ENCODE results near the gene SPON2. TPM values are rescaled to one million over a fixed set of nuclear protein-coding genes. Genes with fewer than 3 reads are reported as not detected.

SPON2 gene
- total RNA-seq, 1 experiment from 2014 or later: 6.6 TPM

DNA sequence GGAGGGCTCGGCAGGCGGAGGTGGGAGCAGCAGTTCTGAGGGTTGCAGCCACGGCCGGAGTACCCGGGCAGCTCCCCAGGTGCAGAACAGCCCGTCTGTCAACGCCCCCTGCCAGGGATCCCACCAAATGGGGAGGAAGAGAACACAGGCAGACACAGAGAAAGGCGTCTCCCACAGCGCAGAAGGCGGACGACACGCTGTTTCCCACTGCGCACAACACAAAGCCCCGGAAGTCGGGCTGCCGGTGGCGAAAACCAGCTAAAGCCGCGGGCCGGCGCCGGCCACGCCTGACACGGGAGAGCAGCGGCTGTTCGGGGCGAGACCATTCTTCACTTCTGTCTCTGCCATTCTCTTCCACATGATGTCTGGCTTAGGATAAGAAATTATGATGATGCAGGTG, 45.0 kb upstream of the SPON2 start (continued):
- TF ChIP-seq PREB (CRISPR knock-in tag; IDR thresholded peaks at IDR 0.05; ENCODE audit: borderline replicate concordance) (no peak), FOXK1 (CRISPR knock-in tag; IDR thresholded peaks at IDR 0.05) (no peak)

- Mint-ChIP-seq H3K27ac (no peak overlapping the region), H3K9me3 (no peaks in the 10 kb centered on the region), H3K27me3 (ENCODE audit: low read depth) (no peaks in the 10 kb centered on the region), H3K4me3 (no peak overlapping the region), H3K36me3 (peaks cover 31% of the 10 kb centered on the region), H3K4me1 (no peaks in the 10 kb centered on the region)
- ChIA-PET CTCF (interaction anchor here (0.8 to 1.8 kb wide), 2 partner anchors 44 to 87 kb away, joined by 3 to 5 read pairs; partner anchors contain the start of gene SPON2), POLR2A (no interaction called here)
- ATAC-seq: no peak
- TF ChIP-seq SMAD4 (CRISPR knock-in tag; IDR thresholded peaks at IDR 0.05): no peak
- TF ChIP-seq, protein P1, sequence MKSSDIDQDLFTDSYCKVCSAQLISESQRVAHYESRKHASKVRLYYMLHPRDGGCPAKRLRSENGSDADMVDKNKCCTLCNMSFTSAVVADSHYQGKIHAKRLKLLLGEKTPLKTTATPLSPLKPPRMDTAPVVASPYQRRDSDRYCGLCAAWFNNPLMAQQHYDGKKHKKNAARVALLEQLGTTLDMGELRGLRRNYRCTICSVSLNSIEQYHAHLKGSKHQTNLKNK (CRISPR knock-in tag; IDR thresholded peaks at IDR 0.05): no peak
- no peak for TF ChIP-seq TEAD4 (CRISPR knock-in tag; IDR thresholded peaks at IDR 0.05)
- TF ChIP-seq, protein P2, sequence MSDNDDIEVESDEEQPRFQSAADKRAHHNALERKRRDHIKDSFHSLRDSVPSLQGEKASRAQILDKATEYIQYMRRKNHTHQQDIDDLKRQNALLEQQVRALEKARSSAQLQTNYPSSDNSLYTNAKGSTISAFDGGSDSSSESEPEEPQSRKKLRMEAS (CRISPR knock-in tag; IDR thresholded peaks at IDR 0.05): no peak
- TF ChIP-seq KAT7 (CRISPR knock-in tag; IDR thresholded peaks at IDR 0.05; ENCODE audit: borderline replicate concordance): no peak
- TF ChIP-seq SMAD3 (CRISPR knock-in tag; IDR thresholded peaks at IDR 0.05; ENCODE audit: borderline replicate concordance): no peak
- no peak for TF ChIP-seq PREB (CRISPR knock-in tag; IDR thresholded peaks at IDR 0.05; ENCODE audit: borderline replicate concordance)
- no peak for TF ChIP-seq ZNF423 (CRISPR knock-in tag; IDR thresholded peaks at IDR 0.05)
- TF ChIP-seq E2F4 (CRISPR knock-in tag; IDR thresholded peaks at IDR 0.05; ENCODE audit: borderline replicate concordance, low read depth): no peak
- TF ChIP-seq GTF2I (CRISPR knock-in tag; conservative IDR thresholded peaks at IDR 0.05): no peak
- no peak for DNase-seq (ENCODE audit: low spot score)
Measured at GRCh38 chr4:1216869-1217294, 44.5 kb upstream of the SPON2 start.

DNA sequence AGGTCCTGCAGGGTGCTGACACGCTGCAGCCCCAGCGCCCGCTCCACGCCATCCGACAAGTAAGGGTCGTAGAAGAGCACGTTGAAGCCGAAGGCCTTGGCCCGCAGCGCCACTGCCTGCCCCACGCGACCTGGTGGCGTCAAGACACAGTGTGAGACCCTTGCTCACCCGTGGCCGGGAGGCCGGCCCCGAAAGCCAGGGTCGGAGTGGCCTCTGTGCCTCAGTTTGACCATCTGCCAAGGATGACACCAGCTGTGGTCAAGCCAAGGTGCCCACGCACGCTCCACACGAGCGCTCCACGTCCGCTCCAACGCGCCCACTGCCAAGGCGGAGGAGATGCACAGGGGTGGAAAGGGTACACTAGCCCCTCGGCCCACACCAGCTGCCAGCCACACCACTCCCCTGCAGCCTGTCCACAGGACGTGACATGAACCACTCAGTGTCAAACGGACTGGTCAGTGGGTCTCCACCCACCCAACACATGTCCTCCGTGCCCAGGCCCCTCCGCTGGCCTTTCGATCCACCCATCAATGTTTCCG, 43.8 kb upstream of the SPON2 start:
- DNase-seq (ENCODE audit: low spot score) (no peak), ATAC-seq (no peak)
- ChIA-PET POLR2A (no interaction called here), CTCF (interaction anchor here (1.8 kb wide), 1 partner anchor 87 kb away, joined by 5 read pairs; no protein-coding TSS in a partner anchor)
- H3K4me3 Mint-ChIP-seq: no peak overlapping the region
- H3K9me3 Mint-ChIP-seq: no peaks in the 10 kb centered on the region
- peaks cover 28% of the 10 kb centered on the region for H3K36me3 Mint-ChIP-seq
- H3K27me3 Mint-ChIP-seq (ENCODE audit: low read depth): no peaks in the 10 kb centered on the region
- no peaks in the 10 kb centered on the region for H3K4me1 Mint-ChIP-seq
- H3K27ac Mint-ChIP-seq: no peak overlapping the region
- TF ChIP-seq, protein P3, sequence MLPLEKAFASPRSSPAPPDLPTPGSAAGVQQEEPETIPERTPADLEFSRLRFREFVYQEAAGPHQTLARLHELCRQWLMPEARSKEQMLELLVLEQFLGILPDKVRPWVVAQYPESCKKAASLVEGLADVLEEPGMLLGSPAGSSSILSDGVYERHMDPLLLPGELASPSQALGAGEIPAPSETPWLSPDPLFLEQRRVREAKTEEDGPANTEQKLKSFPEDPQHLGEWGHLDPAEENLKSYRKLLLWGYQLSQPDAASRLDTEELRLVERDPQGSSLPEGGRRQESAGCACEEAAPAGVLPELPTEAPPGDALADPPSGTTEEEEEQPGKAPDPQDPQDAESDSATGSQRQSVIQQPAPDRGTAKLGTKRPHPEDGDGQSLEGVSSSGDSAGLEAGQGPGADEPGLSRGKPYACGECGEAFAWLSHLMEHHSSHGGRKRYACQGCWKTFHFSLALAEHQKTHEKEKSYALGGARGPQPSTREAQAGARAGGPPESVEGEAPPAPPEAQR (CRISPR knock-in tag; IDR thresholded peaks at IDR 0.05): no peak
- TF ChIP-seq E2F4 (CRISPR knock-in tag; IDR thresholded peaks at IDR 0.05; ENCODE audit: borderline replicate concordance, low read depth) (no peak), ZNF396 (CRISPR knock-in tag; IDR thresholded peaks at IDR 0.05; ENCODE audit: borderline replicate concordance) (no peak), FOXP4 (CRISPR knock-in tag; IDR thresholded peaks at IDR 0.05) (no peak), ZNF416 (CRISPR knock-in tag; IDR thresholded peaks at IDR 0.05) (no peak), TP53 (CRISPR knock-in tag; IDR thresholded peaks at IDR 0.05) (no peak), ZNF512 (CRISPR knock-in tag; IDR thresholded peaks at IDR 0.05; ENCODE audit: borderline replicate concordance) (no peak), OVOL2 (CRISPR knock-in tag; IDR thresholded peaks at IDR 0.05; ENCODE audit: borderline replicate concordance) (no peak)
- TF ChIP-seq, protein P4, sequence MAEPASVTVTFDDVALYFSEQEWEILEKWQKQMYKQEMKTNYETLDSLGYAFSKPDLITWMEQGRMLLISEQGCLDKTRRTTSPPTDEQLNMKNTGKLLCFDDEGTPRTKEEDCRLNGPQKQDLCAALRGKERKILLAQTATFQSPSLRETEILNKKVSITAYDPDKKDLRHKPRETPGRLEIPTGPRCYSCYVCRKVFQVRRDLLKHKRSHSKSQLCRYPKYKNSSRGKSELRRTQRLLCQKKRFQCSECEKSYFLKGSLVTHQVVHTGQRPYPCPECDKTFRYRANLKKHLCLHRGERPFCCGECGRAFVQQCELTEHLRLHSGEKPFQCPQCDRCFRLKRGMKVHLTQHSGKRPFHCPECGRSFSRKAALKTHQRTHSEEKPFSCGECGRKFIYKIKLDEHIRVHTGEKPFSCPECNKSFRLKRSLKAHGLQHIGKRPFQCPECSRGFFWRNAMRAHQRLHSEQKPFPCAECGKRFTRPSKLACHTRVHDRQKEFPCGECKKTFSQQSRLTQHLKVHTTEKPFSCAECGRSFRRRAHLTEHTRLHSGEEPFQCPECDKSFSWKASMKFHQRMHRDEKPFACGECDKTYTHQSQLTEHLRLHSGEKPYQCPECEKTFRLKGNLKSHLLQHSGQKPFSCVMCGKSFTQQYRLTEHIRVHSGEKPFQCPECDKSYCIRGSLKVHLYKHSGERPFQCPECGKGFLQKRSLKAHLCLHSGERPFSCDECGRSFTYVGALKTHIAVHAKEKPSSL (CRISPR knock-in tag; conservative IDR thresholded peaks at IDR 0.05): no peak
